IPS-15b (cell line): Measurements from ENCODE around the gene ANGPTL2.

ENCODE experiments used
- H3K27me3 ChIP-seq: one replicate; pipeline ENCODE4 v1.6.1; 2013; ENCODE audit warnings: low read length; ENCODE audit not compliant: control insufficient read depth, insufficient read depth
- H3K36me3 ChIP-seq: one replicate; pipeline ENCODE4 v1.6.1; 2013; ENCODE audit warnings: low read length; ENCODE audit not compliant: control insufficient read depth, insufficient read depth
- H3K4me1 ChIP-seq: one replicate; pipeline ENCODE4 v1.6.1; 2013; ENCODE audit warnings: mild to moderate bottlenecking, low read length; ENCODE audit not compliant: control insufficient read depth, insufficient read depth
- H3K4me3 ChIP-seq: one replicate; pipeline ENCODE4 v1.5.1; 2013; ENCODE audit warnings: low read depth, low read length
- H3K9ac ChIP-seq: one replicate; pipeline ENCODE4 v1.6.1; 2013; ENCODE audit warnings: low read depth, mild to moderate bottlenecking, low read length
- H3K9me3 ChIP-seq: one replicate; pipeline ENCODE4 v1.6.1; 2013; ENCODE audit warnings: mild to moderate bottlenecking, low read length; ENCODE audit not compliant: control insufficient read depth, insufficient read depth

ANGPTL2 gene

DNA sequence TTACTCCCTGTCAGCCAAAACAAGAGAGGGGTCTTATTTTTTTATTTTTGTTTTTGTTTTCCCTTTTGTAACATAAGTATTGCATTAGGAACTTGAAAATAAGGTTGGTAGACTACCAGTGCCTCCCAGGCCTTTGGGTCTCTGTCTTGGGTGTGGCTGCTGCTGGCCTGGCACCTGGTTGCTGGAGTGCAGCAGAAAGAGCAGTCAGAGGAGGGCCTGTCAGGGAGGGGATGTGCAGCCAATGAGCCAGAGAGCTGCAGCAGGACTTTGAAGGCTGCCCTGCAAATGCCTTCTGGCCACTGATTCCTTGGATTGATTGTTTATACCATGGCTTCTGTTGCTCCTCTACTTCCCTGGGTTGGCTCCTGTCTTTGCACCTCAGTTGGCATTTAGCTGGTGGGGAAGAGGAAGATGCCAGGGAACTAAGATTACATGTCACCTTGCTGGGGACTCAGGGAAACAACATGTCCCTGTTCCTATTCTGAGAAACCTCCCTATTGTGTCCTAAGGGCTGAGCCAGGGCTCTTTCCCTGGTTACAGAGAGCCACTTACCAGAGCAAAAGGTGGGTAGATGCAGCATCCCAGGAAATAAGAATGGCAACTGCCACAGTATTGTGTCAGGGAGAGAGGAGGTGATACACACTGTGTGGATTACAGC, 66.6 kb downstream of the ANGPTL2 start:
- no peaks in the 10 kb centered on the region for H3K27me3 ChIP-seq
- H3K36me3 ChIP-seq = peaks cover 3% of the 10 kb centered on the region
- no peak overlapping the region for H3K9ac ChIP-seq
- peaks cover 2% of the 10 kb centered on the region for H3K4me1 ChIP-seq
- no peak overlapping the region for H3K4me3 ChIP-seq
- no peaks in the 10 kb centered on the region for H3K9me3 ChIP-seq

DNA sequence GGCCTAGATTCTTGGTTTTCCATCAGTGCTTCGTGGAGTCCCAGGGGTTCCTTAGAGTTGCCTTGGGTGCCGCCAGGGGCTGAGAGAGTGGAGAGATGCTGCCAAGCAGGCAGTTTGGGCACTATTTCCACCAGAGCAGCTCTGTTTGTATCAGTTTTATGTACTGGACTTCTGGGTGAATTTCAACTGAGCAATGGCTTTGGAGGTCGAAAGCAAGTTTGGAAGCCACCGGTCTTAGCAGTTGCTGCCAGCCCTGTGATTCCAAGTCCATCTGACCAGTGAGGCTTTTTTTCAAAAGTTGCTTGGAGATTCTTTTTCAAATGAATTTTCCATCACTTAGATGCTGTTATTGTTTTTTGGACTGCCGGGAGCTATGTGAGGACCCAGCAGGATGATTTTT, 68.5 kb downstream of the ANGPTL2 start:
- Histone ChIP-seq H3K27me3 (no peaks in the 10 kb centered on the region), H3K4me3 (no peak overlapping the region), H3K9ac (no peak overlapping the region), H3K36me3 (peaks cover 3% of the 10 kb centered on the region), H3K4me1 (peaks cover 2% of the 10 kb centered on the region), H3K9me3 (no peaks in the 10 kb centered on the region)

DNA sequence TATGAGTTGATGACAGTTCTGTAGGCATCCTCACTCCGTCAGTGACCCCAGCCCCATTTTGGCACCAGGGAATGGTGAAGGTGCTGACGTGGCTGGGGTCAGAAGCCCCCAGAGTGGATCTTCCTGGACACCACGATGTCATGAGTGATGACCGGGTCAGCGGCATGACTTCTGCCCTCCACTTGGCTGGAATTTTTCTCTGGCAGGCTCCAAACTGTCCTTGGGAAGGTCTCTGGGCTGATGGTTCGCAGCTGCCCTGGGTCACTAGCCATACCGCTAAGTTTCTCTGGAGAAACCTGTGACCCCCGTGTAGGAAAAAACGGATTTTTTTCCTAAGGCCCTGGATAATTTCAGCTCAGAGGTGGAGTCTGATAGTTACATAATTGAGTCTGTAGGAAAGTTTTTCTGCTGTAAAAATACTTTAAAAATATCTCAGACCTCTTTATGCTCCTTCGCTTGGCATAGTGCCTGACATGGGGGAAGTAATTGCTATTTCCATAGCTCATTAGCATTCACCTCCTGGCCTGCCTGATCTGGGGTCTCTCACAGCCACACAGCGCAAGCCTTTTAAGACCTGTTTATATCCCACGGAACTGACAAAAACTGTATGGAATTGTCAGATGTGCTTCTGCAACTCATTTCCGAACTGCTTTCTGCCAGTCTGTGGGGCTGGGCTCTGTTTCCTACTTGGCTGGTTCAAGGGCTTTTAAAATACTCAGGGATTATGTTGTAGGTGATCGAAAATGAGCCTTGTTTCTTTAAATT, 69.2 kb downstream of the ANGPTL2 start:
- no peaks in the 10 kb centered on the region for H3K9me3 ChIP-seq
- no peak overlapping the region for H3K4me3 ChIP-seq
- H3K36me3 ChIP-seq = peaks cover 3% of the 10 kb centered on the region
- no peak overlapping the region for H3K9ac ChIP-seq
- no peaks in the 10 kb centered on the region for H3K27me3 ChIP-seq
- peaks cover 2% of the 10 kb centered on the region for H3K4me1 ChIP-seq

DNA sequence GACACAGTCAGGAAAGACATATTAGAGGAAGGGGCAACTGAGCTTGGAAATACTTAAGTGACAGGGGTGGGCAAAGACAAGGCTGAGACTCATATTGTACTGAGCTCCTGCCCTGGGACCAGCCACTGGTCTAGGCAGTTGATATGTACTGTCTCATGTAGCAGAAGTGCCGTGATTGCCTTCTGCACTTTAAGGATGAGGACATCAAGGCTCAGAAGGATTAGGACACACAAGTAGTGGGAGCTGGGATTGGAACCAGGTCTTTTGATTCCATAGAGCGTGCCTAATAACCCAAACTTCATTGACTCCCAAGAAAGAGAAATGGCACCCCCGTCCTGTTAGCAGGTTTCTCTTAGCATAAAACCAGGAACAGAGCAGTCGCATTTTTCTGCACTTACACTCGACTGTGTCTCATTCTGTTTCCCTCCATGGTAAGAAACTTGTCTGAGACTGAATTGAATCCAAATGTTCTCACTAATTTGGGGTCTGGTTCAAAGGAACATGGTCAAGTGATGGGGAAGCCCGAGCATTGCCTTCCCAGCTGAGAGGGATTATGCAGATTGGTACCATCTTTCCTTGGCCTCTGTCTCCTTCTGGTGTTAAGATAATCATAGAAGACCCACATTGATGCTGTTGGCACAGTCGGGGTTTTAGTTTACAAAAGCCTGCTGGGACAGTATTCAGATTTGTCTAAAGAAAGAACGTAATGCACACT, 70.4 kb downstream of the ANGPTL2 start:
- H3K4me3 ChIP-seq = no peak overlapping the region
- no peaks in the 10 kb centered on the region for H3K4me1 ChIP-seq
- H3K27me3 ChIP-seq = no peaks in the 10 kb centered on the region
- no peaks in the 10 kb centered on the region for H3K9me3 ChIP-seq
- H3K9ac ChIP-seq = no peak overlapping the region
- H3K36me3 ChIP-seq = peaks cover 3% of the 10 kb centered on the region

DNA sequence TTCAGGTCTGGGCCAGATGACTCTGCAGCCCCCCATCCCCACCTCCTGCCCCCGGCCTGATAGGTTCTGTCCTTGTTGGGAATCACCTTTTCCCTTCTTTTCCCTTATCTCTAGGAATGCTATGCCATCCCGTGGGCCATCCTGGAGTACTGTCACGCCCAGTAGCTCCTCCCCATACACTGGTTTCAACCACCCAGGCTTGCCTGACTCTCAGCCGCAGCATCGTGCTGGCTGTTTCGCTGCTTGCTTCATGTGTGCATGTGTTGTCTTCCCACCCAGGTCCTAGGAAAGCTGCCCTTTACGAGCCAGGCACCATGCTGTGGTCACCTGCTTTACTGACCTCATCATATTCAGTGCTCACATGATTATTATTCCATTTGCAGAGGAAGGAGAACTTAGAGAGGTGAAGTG, 71.8 kb downstream of the ANGPTL2 start:
- Histone ChIP-seq H3K36me3 (peaks cover 3% of the 10 kb centered on the region), H3K27me3 (no peaks in the 10 kb centered on the region), H3K4me3 (no peak overlapping the region), H3K9ac (no peak overlapping the region), H3K9me3 (no peaks in the 10 kb centered on the region), H3K4me1 (no peaks in the 10 kb centered on the region)

DNA sequence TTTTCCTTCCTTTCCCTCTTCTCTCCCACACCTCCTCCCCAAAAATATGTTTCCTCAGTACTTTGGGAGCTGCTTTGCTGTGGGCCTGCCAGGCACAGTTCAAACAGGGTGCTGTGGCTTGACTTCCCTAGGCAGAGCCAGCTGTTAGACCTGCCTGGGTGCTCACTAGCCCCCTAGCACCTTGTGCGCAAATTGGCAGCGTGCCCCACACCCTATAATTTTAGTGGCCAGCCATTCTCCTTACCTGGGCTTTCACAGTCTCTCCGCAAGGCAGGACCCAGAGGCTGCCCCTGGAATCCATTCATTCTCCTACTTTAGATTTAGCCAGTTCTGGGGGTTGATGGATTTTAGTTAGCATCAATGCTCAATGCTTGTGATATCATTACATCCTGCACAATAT, 72.3 kb downstream of the ANGPTL2 start:
- H3K36me3 ChIP-seq = peaks cover 3% of the 10 kb centered on the region
- no peaks in the 10 kb centered on the region for H3K4me1 ChIP-seq
- H3K9me3 ChIP-seq = no peaks in the 10 kb centered on the region
- H3K27me3 ChIP-seq = no peaks in the 10 kb centered on the region
- no peak overlapping the region for H3K9ac ChIP-seq
- H3K4me3 ChIP-seq = no peak overlapping the region

DNA sequence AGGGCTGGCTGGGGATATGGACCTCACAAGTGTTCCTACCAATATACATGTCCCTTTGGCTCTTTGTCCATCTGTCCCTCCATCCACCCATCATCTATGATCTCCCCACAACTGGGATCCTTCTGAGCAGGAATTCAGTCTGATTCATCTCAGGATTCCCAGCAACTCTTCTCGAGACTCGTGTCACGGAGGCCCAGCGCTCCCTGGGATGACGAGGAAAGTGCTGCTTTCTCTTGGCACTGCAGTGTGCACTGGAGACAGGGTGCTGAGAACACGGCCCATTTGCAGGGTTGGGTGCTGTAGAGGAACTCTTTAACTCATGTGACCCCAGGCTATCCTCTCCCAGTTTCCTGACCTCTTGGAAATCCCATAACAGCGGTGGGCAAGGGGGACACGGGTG, 72.9 kb downstream of the ANGPTL2 start:
- Histone ChIP-seq H3K27me3 (no peaks in the 10 kb centered on the region), H3K36me3 (peaks cover 3% of the 10 kb centered on the region), H3K4me3 (no peak overlapping the region), H3K9ac (no peak overlapping the region), H3K4me1 (no peaks in the 10 kb centered on the region), H3K9me3 (no peaks in the 10 kb centered on the region)

DNA sequence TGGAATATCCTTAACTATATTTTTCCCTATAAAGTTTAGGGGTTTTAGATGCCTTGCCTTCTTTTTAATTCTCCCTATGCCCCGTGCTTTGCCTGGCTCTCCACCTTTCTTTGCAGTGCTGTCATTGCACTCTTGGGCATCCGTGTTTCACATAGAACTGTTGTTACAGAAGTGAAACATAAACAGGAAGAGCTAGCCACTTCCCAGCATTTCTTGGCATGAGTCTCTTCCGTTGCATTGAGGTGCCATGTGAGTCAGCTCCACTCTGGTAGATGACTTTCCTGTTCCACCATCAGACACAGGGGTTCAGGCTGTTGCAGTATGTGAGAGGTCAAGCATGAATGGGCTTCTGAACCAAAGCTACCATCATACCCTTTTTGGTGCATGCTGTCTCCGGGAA, 73.4 kb downstream of the ANGPTL2 start:
- Histone ChIP-seq H3K4me3 (no peak overlapping the region), H3K36me3 (peaks cover 3% of the 10 kb centered on the region), H3K9me3 (no peaks in the 10 kb centered on the region), H3K9ac (no peak overlapping the region), H3K27me3 (no peaks in the 10 kb centered on the region), H3K4me1 (no peaks in the 10 kb centered on the region)

DNA sequence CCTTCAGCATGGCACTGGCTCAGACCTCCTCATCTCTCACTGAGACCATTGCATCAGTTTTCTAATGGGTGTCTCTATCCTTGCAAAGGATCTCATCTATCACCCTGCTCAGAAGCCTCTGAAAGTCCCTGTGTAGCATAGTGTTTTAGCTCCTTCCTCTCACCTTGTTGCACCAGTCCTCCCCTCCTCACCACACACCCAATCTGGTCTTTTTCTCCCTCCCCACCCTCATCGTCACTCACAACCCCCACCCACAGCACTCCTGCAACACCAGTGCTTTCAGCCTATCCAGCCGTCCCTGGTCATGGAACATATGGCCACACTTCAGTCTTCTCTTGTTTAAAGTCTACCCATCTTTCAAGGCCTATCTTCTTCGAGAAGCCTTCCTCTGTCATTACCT, 74.5 kb downstream of the ANGPTL2 start:
- Histone ChIP-seq H3K27me3 (no peaks in the 10 kb centered on the region), H3K9ac (no peak overlapping the region), H3K9me3 (no peaks in the 10 kb centered on the region)

DNA sequence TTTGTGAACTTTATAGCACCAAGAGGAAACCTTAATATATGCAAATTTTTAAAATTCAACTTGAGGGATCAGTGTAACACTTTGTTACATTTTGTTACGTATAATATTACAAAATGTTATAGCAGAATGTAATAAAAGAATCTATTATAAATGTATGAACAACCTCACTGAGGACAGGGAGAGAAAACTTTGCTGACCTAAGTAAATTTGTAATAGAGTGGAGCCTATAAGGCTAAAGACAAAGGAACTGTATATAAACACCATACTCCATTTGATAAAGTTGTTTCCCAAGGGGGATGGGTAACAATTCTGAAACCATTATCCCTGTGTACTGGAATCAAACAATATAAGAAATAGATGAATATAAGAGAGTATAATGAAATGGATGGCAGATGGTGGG, 77.3 kb downstream of the ANGPTL2 start:
- H3K4me3 ChIP-seq = no peak overlapping the region
- no peaks in the 10 kb centered on the region for H3K36me3 ChIP-seq
- H3K9me3 ChIP-seq = no peaks in the 10 kb centered on the region
- H3K27me3 ChIP-seq = no peaks in the 10 kb centered on the region
- H3K9ac ChIP-seq = no peak overlapping the region
- no peaks in the 10 kb centered on the region for H3K4me1 ChIP-seq

More for the DNA sequence above, 74.5 kb downstream of the ANGPTL2 start:
- H3K36me3 ChIP-seq = peaks cover under 1% of the 10 kb centered on the region
- H3K4me3 ChIP-seq = no peak overlapping the region
- H3K4me1 ChIP-seq = no peaks in the 10 kb centered on the region

DNA sequence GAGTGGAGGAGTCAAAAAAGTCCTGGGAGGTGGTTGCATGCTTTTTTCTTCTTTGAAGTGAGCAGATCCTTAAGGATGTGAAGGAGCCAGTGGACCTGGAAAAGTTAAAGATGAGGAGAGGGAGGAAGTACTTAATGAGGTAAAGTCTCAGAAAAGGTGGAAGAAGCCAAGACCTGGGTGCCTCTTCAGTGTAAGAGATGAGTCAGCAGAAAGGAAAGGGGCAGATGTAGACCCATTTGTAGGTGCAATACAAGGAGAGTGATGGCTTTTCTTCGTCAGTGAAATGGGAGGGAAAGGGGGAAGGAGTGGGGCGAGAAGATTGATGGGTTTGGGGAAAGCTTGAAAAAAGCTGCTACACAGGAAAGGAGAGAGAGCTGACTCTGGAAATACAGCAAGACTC, 82.9 kb downstream of the ANGPTL2 start:
- Histone ChIP-seq H3K27me3 (no peaks in the 10 kb centered on the region), H3K36me3 (no peaks in the 10 kb centered on the region), H3K4me3 (no peak overlapping the region), H3K9me3 (no peaks in the 10 kb centered on the region), H3K9ac (no peak overlapping the region), H3K4me1 (no peaks in the 10 kb centered on the region)

DNA sequence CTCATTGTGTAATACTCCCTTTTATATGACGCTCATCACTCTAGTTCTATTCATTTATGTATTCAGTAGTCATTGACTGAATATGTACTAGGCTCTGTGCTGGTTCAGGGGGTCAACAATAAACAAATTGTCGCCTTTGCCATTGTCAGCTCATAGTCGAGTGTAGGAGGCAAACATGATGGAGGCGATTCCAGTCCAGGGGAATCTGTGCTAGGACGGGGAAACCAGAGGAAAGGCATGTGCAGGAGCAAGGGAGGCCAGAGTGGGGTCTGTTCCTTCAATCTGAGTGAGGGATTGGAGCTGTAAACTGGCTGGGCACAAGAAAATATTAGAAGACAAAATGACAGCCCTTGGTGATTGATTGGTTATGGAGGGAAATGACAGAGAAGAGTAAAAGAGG, 83.9 kb downstream of the ANGPTL2 start:
- H3K4me3 ChIP-seq = no peak overlapping the region
- H3K4me1 ChIP-seq = no peaks in the 10 kb centered on the region
- no peaks in the 10 kb centered on the region for H3K9me3 ChIP-seq
- H3K9ac ChIP-seq = no peak overlapping the region
- no peaks in the 10 kb centered on the region for H3K36me3 ChIP-seq
- H3K27me3 ChIP-seq = no peaks in the 10 kb centered on the region
